ENCODE results near the gene RGS16.

- TF ChIP-seq, protein P1, sequence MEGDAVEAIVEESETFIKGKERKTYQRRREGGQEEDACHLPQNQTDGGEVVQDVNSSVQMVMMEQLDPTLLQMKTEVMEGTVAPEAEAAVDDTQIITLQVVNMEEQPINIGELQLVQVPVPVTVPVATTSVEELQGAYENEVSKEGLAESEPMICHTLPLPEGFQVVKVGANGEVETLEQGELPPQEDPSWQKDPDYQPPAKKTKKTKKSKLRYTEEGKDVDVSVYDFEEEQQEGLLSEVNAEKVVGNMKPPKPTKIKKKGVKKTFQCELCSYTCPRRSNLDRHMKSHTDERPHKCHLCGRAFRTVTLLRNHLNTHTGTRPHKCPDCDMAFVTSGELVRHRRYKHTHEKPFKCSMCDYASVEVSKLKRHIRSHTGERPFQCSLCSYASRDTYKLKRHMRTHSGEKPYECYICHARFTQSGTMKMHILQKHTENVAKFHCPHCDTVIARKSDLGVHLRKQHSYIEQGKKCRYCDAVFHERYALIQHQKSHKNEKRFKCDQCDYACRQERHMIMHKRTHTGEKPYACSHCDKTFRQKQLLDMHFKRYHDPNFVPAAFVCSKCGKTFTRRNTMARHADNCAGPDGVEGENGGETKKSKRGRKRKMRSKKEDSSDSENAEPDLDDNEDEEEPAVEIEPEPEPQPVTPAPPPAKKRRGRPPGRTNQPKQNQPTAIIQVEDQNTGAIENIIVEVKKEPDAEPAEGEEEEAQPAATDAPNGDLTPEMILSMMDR (conservative IDR thresholded peaks at IDR 0.05), result no peak
- no peak for TF ChIP-seq EZH2 (IDR thresholded peaks at IDR 0.05; ENCODE audit: low read depth)
Observed at GRCh38 chr1:182650678-182651338, 46.6 kb upstream of the RGS16 start.
